ENCODE results near the gene CTNNA2. TPM values are rescaled to one million over a fixed set of nuclear protein-coding genes. Genes with fewer than 3 reads are reported as not detected.

Gene CTNNA2
- total and polyA plus RNA-seq, 9 of the 15 experiments (the other 6 are each of a cell fraction or from before 2014, with no cell fraction given) = 0.03 to 0.40 (median 0.15) TPM

- no peak for TF ChIP-seq HMGXB4 (CRISPR knock-in tag; IDR thresholded peaks at IDR 0.05)
- no peak for TF ChIP-seq ZNF165 (CRISPR knock-in tag; IDR thresholded peaks at IDR 0.05; ENCODE audit: borderline replicate concordance)
Measured at GRCh38 chr2:80114812-80115211, 602.0 kb downstream of the CTNNA2 start (continued).

GRCh38 chr2:80117401-80117800, 604.5 kb downstream of the CTNNA2 start:
- no peaks in the 10 kb centered on the region for H3K27me3 ChIP-seq (ENCODE audit: control insufficient read depth in 2 of 2, insufficient read depth in 2 of 2, low read length in 2 of 2)
- BruUV-seq (replicated peaks) = no TSS peak
- 0 out of 2 replicates have a peak overlapping the region, but pooled peaks have one; percentile 11 for H2AFZ ChIP-seq (ENCODE audit: low read depth, low read length)
- H3K4me3 ChIP-seq = no peak overlapping the region
- no peaks in the 10 kb centered on the region for H3K36me3 ChIP-seq (ENCODE audit: control insufficient read depth, insufficient read depth, low read length)
- no peaks in the 10 kb centered on the region for H3K9me1 ChIP-seq (ENCODE audit: control insufficient read depth, insufficient read depth, low read length)
- H3K4me2 ChIP-seq (ENCODE audit: insufficient read depth, low read length) = no peak overlapping the region
- no peak for FAIRE-seq
- H4K20me1 ChIP-seq (replicated peaks; ENCODE audit: control insufficient read depth, insufficient read depth, low read length) = no peaks in the 10 kb centered on the region
- H3K9ac ChIP-seq (ENCODE audit: insufficient read depth in 1 of 2, low read depth in 2 of 2, low read length in 2 of 2) = no peak overlapping the region
- H3K79me2 ChIP-seq (ENCODE audit: control insufficient read depth, insufficient read depth, low read length) = no peaks in the 10 kb centered on the region
- in situ Hi-C loops (cut with MboI) (no loop called here), intact Hi-C loops (cut with micrococcal nuclease) (no loop called here)
- H3K9me3 ChIP-seq (replicated peaks; ENCODE audit: control insufficient read depth, insufficient read depth, low read depth, low read length) = no peaks in the 10 kb centered on the region
- ChIA-PET POLR2A (no interaction called here), CTCF (ENCODE audit: low intra/inter-chr PET ratio) (no interaction called here)
- no peak for ATAC-seq
- DNase-seq (ENCODE audit: extremely low read depth in 1 of 4, low spot score in 3 of 4) = no peak
- TF ChIP-seq CREM (IDR thresholded peaks at IDR 0.05; ENCODE audit: low read depth) = no peak
- no peak overlapping the region for H3K27ac ChIP-seq (ENCODE audit: extremely low read depth, low read depth, low read length)
- peaks cover 0 to 5% of the 10 kb centered on the region in 2 experiments; a peak in 1 of 5 replicates for H3K4me1 ChIP-seq (replicated peaks in 1 of 2; ENCODE audit: control insufficient read depth in 2 of 2, insufficient read depth in 2 of 2, low read length in 2 of 2)

Measured in K562 (cell line).